CD14-positive monocyte (primary cell): ENCODE results near the gene ITGAL. TPM values are rescaled to one million over a fixed set of nuclear protein-coding genes. Genes with fewer than 3 reads are reported as not detected.

Source experiments
- DNase-seq, 3 donors: peaks; one replicate each; pipeline ENCODE4 v3.0.0-alpha.2; 2011 to 2022
- H2AFZ ChIP-seq: 2 replicates; pipeline ENCODE4 v1.6.0; 2012; ENCODE audit warnings: mild to moderate bottlenecking, low read depth, low read length, inconsistent platforms; ENCODE audit not compliant: insufficient read depth, poor library complexity, severe bottlenecking
- H3K27ac ChIP-seq, 2 donors: 1 replicate in 1 of 2; 2 replicates in 1 of 2; pipeline ENCODE4 v1.5.1; 2012 to 2013; ENCODE audit warnings: low read length in 2 of 2, control low read depth in 1 of 2, inconsistent platforms in 1 of 2, low read depth in 1 of 2, mild to moderate bottlenecking in 1 of 2
- H3K27me3 ChIP-seq, 2 donors: one replicate each; pipeline versions ENCODE4 v1.6.0 to v1.6.1; 2011 to 2013; ENCODE audit warnings: low read length in 2 of 2; ENCODE audit not compliant: control insufficient read depth in 2 of 2, insufficient read depth in 2 of 2
- H3K36me3 ChIP-seq, 2 donors: replicated peaks in 1 of 2; 1 replicate in 1 of 2; 2 replicates in 1 of 2; pipeline versions ENCODE4 v1.5.1 to v1.6.1; 2012 to 2013; ENCODE audit warnings: low read length in 2 of 2, control low read depth in 1 of 2, inconsistent platforms in 1 of 2, mild to moderate bottlenecking in 1 of 2; ENCODE audit not compliant: insufficient read depth in 2 of 2, control insufficient read depth in 1 of 2
- H3K4me1 ChIP-seq, 2 donors: 1 replicate in 1 of 2; 2 replicates in 1 of 2; pipeline versions ENCODE4 v1.5.1 to v1.6.1; 2012 to 2013; ENCODE audit warnings: low read length in 2 of 2, control low read depth in 1 of 2, inconsistent platforms in 1 of 2, mild to moderate bottlenecking in 1 of 2, moderate library complexity in 1 of 2; ENCODE audit not compliant: insufficient read depth in 2 of 2, control insufficient read depth in 1 of 2
- H3K4me2 ChIP-seq: replicated peaks from 2 replicates; pipeline ENCODE3; 2012; ENCODE audit warnings: low read length, moderate library complexity, mild to moderate bottlenecking; ENCODE audit not compliant: poor library complexity, severe bottlenecking; ENCODE audit errors: extremely low read depth
- H3K4me3 ChIP-seq, 3 experiments: fragments of 200-600 bp in 1 of 3; sonication (generic) in 1 of 3; replicated peaks in 1 of 3; 1 replicate in 2 of 3; 2 replicates in 1 of 3; pipeline ENCODE4 v1.5.1; 2011 to 2013; ENCODE audit warnings: low read length in 3 of 3, mild to moderate bottlenecking in 3 of 3, control low read depth in 2 of 3, low read depth in 2 of 3, inconsistent platforms in 1 of 3, moderate library complexity in 1 of 3
- H3K79me2 ChIP-seq: 2 replicates; pipeline ENCODE4 v1.6.0; 2012; ENCODE audit warnings: mild to moderate bottlenecking, control low read depth, inconsistent platforms, low read length, moderate library complexity; ENCODE audit not compliant: insufficient read depth
- H3K9ac ChIP-seq: 2 replicates; pipeline ENCODE4 v1.6.0; 2017; ENCODE audit warnings: low read length, mild to moderate bottlenecking; ENCODE audit not compliant: insufficient read depth, poor library complexity, severe bottlenecking
- H3K9me3 ChIP-seq, 2 donors: replicated peaks in 1 of 2; 1 replicate in 1 of 2; 2 replicates in 1 of 2; pipeline versions ENCODE4 v1.5.1 to v1.6.1; 2012 to 2013; ENCODE audit warnings: low read length in 2 of 2, control low read depth in 1 of 2; ENCODE audit not compliant: control insufficient read depth in 1 of 2, insufficient read depth in 1 of 2
- H4K20me1 ChIP-seq: 2 replicates; pipeline ENCODE4 v1.6.0; 2012; ENCODE audit warnings: mild to moderate bottlenecking, low read length, control low read depth, moderate library complexity; ENCODE audit not compliant: insufficient read depth
- H3K27ac Mint-ChIP-seq, 7 donors: one replicate each; pipeline ENCODE4 v1.8.0; 2020; ENCODE audit warnings: mild to moderate bottlenecking in 7 of 7, mixed read lengths in 7 of 7, moderate library complexity in 6 of 7, inconsistent platforms in 2 of 7
- H3K27me3 Mint-ChIP-seq, 3 donors: one replicate each; pipeline ENCODE4 v1.8.0; 2021 to 2022; ENCODE audit warnings: low read depth in 3 of 3, mild to moderate bottlenecking in 3 of 3, mixed read lengths in 3 of 3, moderate library complexity in 3 of 3, inconsistent platforms in 1 of 3
- H3K36me3 Mint-ChIP-seq, 2 donors: one replicate each; pipeline ENCODE4 v1.8.0; 2020; ENCODE audit warnings: mixed read lengths in 2 of 2, inconsistent platforms in 1 of 2, mild to moderate bottlenecking in 1 of 2
- H3K4me1 Mint-ChIP-seq: one replicate; pipeline ENCODE4 v1.8.0; 2020; ENCODE audit warnings: mild to moderate bottlenecking, mixed read lengths
- H3K4me3 Mint-ChIP-seq, 2 donors: one replicate each; pipeline ENCODE4 v1.8.0; 2020; ENCODE audit warnings: mild to moderate bottlenecking in 2 of 2, mixed read lengths in 2 of 2, moderate library complexity in 1 of 2
- H3K9me3 Mint-ChIP-seq, 7 donors: one replicate each; pipeline ENCODE4 v1.8.0; 2020 to 2022; ENCODE audit warnings: mixed read lengths in 7 of 7, mild to moderate bottlenecking in 6 of 7, moderate library complexity in 6 of 7, inconsistent platforms in 2 of 7
- CTCF ChIP-seq: fragments of 200-600 bp; IDR thresholded peaks from one replicate; pipeline ENCODE4 v1.8.0; 2022; ENCODE audit warnings: antibody characterized with exemption, mild to moderate bottlenecking
- WGBS: methylation state at CpG from one replicate; pipeline ENCODE4 v1.1.5; 2013; ENCODE audit warnings: missing lambda C conversion rate; ENCODE audit not compliant: insufficient coverage; 5-methylcytosine and 5-hydroxymethylcytosine counted together
- intact Hi-C, 2 donors: fragments of 100-400 bp; cut with micrococcal nuclease; formaldehyde crosslinking; loops; one replicate each; pipeline versions ENCODE4 v1.15.0 to v1.15.1; 2023
- polyA plus RNA-seq, 3 donors: library from polyadenylated mRNA; depleted of rRNA in 1 of 3; unstranded in 2 of 3; stranded (reverse) in 1 of 3; fragments of 300-500 nt in 2 of 3; fragments of >200 nt in 1 of 3; fragmentation: Illumina TruSeq in 2 of 3; gene quantifications; 1 replicate in 2 of 3; 2 replicates in 1 of 3; pipeline ENCODE4 v1.2.3, GENCODE V29; 2012 to 2021

The ITGAL gene
- polyA plus RNA-seq, 3 donors, result 56.8 to 474 (median 109) TPM

GRCh38 chr16:30464078-30464477 lies 8.5 kb upstream of the ITGAL start:
- Histone ChIP-seq H3K36me3 (no peaks in the 10 kb centered on the region), H4K20me1 (no peaks in the 10 kb centered on the region), H2AFZ (peak overlapping the region; percentile 11), H3K9ac (no peak overlapping the region), H3K79me2 (no peaks in the 10 kb centered on the region), H3K4me2 (peak overlapping the region; percentile 22), H3K4me3 (no peak overlapping the region), H3K4me1 (peaks cover 48 to 60% of the 10 kb centered on the region in 2 donors), H3K27me3 (no peaks in the 10 kb centered on the region), H3K27ac (peak overlapping the region in 1 of 2 donors; percentile 12), H3K9me3 (no peaks in the 10 kb centered on the region)
- peak overlapping the region in 4 of 7 donors; percentile 12 to 81 (median 54) for H3K27ac Mint-ChIP-seq
- H3K27me3 Mint-ChIP-seq, result peaks cover 0 to 3% (median 0%) of the 10 kb centered on the region in 3 donors
- no peak overlapping the region for H3K4me3 Mint-ChIP-seq
- H3K4me1 Mint-ChIP-seq, result peaks cover 52% of the 10 kb centered on the region
- no peaks in the 10 kb centered on the region for H3K36me3 Mint-ChIP-seq
- H3K9me3 Mint-ChIP-seq, result peaks cover 0 to under 1% (median 0%) of the 10 kb centered on the region in 7 donors
- TF ChIP-seq CTCF, result no peak
- WGBS, result 100% methylated on average over 1 of the region's 7 CpGs
- intact Hi-C loops, result no loop called here
- DNase-seq, result no peak

- H3K27me3 Mint-ChIP-seq, result no peaks in the 10 kb centered on the region
- no peak for DNase-seq
- WGBS, result no CpG with 5 or more reads among the region's 3 CpGs
- no peak overlapping the region for H3K9ac ChIP-seq
- H3K79me2 ChIP-seq, result peaks cover 54% of the 10 kb centered on the region
- no peak for TF ChIP-seq CTCF
- peaks cover 0 to 3% (median 0%) of the 10 kb centered on the region in 7 donors for H3K9me3 Mint-ChIP-seq
- peak overlapping the region; percentile 64 to 91 for H3K27ac ChIP-seq
- peak overlapping the region in 1 of 2 donors; percentile 59 for H3K4me3 Mint-ChIP-seq
- H3K36me3 ChIP-seq, result peaks cover 8 to 11% of the 10 kb centered on the region in 2 donors
- no peaks in the 10 kb centered on the region for H3K9me3 ChIP-seq
- intact Hi-C loops, result no loop called here
- no peaks in the 10 kb centered on the region for H3K27me3 ChIP-seq
- no peak overlapping the region for H2AFZ ChIP-seq
- H3K4me2 ChIP-seq, result peak overlapping the region; percentile 75
- H3K4me1 Mint-ChIP-seq, result peaks cover 62% of the 10 kb centered on the region
- H3K4me3 ChIP-seq, result peak overlapping the region in 1 of 3 experiments; percentile 56
- peaks cover 7 to 9% of the 10 kb centered on the region in 2 donors for H3K36me3 Mint-ChIP-seq
- H4K20me1 ChIP-seq, result peaks cover 19% of the 10 kb centered on the region
- peak overlapping the region; percentile 88 to 95 (median 92) for H3K27ac Mint-ChIP-seq
- peaks cover 55 to 73% of the 10 kb centered on the region in 2 donors for H3K4me1 ChIP-seq
These were observed 2.4 kb upstream of the ITGAL start for GRCh38 chr16:30470170-30470512.
